Gastrocnemius medialis (tissue), 4 donors: ENCODE data around the gene YAP1. TPM values are rescaled to one million over a fixed set of nuclear protein-coding genes. Genes with fewer than 3 reads are reported as not detected.

Source experiments
- ATAC-seq, 2 donors: fragments of 150-250 bp; one replicate each; pipeline ENCODE4 v1.9.1; 2016
- DNase-seq, 2 donors: peaks; one replicate each; pipeline ENCODE4 v3.0.0-alpha.2; 2019
- H3K27ac ChIP-seq, 4 donors: fragments of 200-600 bp; sonication (generic); 1 replicate in 1 of 4; 2 replicates in 3 of 4; pipeline ENCODE4 v1.5.1; 2016 to 2018; ENCODE audit warnings: mild to moderate bottlenecking in 2 of 4, moderate library complexity in 1 of 4
- H3K27me3 ChIP-seq, 3 donors: fragments of 200-600 bp; sonication (generic) in 2 of 3; 1 replicate in 1 of 3; 2 replicates in 2 of 3; pipeline versions ENCODE4 v1.5.1 to v1.6.0; 2016 to 2019; ENCODE audit warnings: mild to moderate bottlenecking in 1 of 3, moderate library complexity in 1 of 3
- H3K36me3 ChIP-seq, 2 donors: fragments of 200-600 bp; sonication (generic) in 1 of 2; one replicate each; pipeline ENCODE4 v1.5.1; 2017 to 2018
- H3K4me1 ChIP-seq, 2 donors: fragments of 200-600 bp; sonication (generic) in 1 of 2; one replicate each; pipeline ENCODE4 v1.5.1; 2016 to 2017; ENCODE audit warnings: mild to moderate bottlenecking in 2 of 2
- H3K4me3 ChIP-seq, 4 donors: fragments of 200-600 bp; sonication (generic) in 3 of 4; 1 replicate in 1 of 4; 2 replicates in 3 of 4; pipeline ENCODE4 v1.5.1; 2016 to 2019; ENCODE audit warnings: mild to moderate bottlenecking in 2 of 4
- H3K9me3 ChIP-seq, 3 donors: fragments of 200-600 bp; sonication (generic) in 2 of 3; 1 replicate in 1 of 3; 2 replicates in 2 of 3; pipeline ENCODE4 v1.5.1; 2016 to 2019
- POLR2A ChIP-seq, 2 donors: fragments of 450-650 bp; IDR thresholded peaks; one replicate each; pipeline ENCODE4 v1.6.1; 2017; ENCODE audit warnings: antibody characterized with exemption in 2 of 2, mild to moderate bottlenecking in 2 of 2, moderate library complexity in 2 of 2
- in situ Hi-C, 4 donors: fragments of 200-750 bp; cut with MboI; loops; one replicate each; pipeline versions ENCODE4 v1.15.0 to v1.8.0; 2017; ENCODE audit warnings: low sequenced_read_pairs in 4 of 4
- intact Hi-C: fragments of 100-400 bp; cut with DNase I; formaldehyde crosslinking; loops from one replicate; pipeline ENCODE4 v1.15.1; 2023; ENCODE audit warnings: low total_unique reads
- total RNA-seq, 4 donors: library from RNA; depleted of rRNA; stranded (reverse); fragments of >200 nt; gene quantifications; one replicate each; pipeline versions ENCODE4 v1.1.0 to v1.2.3, GENCODE V29; 2016
- TF ChIP-seq, protein P1 (sequence below), 5 experiments: fragments of 450-650 bp in 3 of 5; fragments of 200-600 bp in 2 of 5; sonication (generic) in 2 of 5; IDR thresholded peaks in 4 of 5; conservative IDR thresholded peaks in 1 of 5; 1 replicate in 4 of 5; 2 replicates in 1 of 5; pipeline ENCODE4 v1.5.1; 2016 to 2019; ENCODE audit warnings: antibody characterized with exemption in 5 of 5, mild to moderate bottlenecking in 3 of 5, moderate library complexity in 3 of 5

YAP1 gene
- total RNA-seq, 4 donors from 2014 or later: 41.9 to 89.4 (median 72.6) TPM

- H3K9me3 ChIP-seq: no peaks in the 10 kb centered on the region
- peaks cover 0 to 8% of the 10 kb centered on the region in 2 donors for H3K4me1 ChIP-seq
- H3K36me3 ChIP-seq: peaks cover 0 to 16% of the 10 kb centered on the region in 2 donors
- no peak overlapping the region for H3K4me3 ChIP-seq
- H3K27me3 ChIP-seq: no peaks in the 10 kb centered on the region
- in situ Hi-C loops (no loop called here), intact Hi-C loops (no loop called here)
- TF ChIP-seq, protein P1, sequence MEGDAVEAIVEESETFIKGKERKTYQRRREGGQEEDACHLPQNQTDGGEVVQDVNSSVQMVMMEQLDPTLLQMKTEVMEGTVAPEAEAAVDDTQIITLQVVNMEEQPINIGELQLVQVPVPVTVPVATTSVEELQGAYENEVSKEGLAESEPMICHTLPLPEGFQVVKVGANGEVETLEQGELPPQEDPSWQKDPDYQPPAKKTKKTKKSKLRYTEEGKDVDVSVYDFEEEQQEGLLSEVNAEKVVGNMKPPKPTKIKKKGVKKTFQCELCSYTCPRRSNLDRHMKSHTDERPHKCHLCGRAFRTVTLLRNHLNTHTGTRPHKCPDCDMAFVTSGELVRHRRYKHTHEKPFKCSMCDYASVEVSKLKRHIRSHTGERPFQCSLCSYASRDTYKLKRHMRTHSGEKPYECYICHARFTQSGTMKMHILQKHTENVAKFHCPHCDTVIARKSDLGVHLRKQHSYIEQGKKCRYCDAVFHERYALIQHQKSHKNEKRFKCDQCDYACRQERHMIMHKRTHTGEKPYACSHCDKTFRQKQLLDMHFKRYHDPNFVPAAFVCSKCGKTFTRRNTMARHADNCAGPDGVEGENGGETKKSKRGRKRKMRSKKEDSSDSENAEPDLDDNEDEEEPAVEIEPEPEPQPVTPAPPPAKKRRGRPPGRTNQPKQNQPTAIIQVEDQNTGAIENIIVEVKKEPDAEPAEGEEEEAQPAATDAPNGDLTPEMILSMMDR (IDR thresholded peaks at IDR 0.05 in 4 of 5, conservative IDR thresholded peaks at IDR 0.05 in 1 of 5): no peak
- no peak for TF ChIP-seq POLR2A (IDR thresholded peaks at IDR 0.05)
- ATAC-seq: no peak
- H3K27ac ChIP-seq: peak overlapping the region; percentile 49 to 82 (median 64)
- DNase-seq: no peak
These were observed 66.9 kb downstream of the YAP1 start for GRCh38 chr11:102177126-102177525.

- Histone ChIP-seq H3K4me1 (peaks cover 0 to 8% of the 10 kb centered on the region in 2 donors), H3K36me3 (peaks cover 0 to 16% of the 10 kb centered on the region in 2 donors), H3K9me3 (no peaks in the 10 kb centered on the region), H3K27ac (peak overlapping the region; percentile 49 to 82 (median 64)), H3K4me3 (no peak overlapping the region), H3K27me3 (no peaks in the 10 kb centered on the region)
- intact Hi-C loops: no loop called here
- in situ Hi-C loops: no loop called here
- ATAC-seq (peak; percentile 93 to 95), DNase-seq (no peak)
- TF ChIP-seq, protein P1 (IDR thresholded peaks at IDR 0.05 in 4 of 5, conservative IDR thresholded peaks at IDR 0.05 in 1 of 5): no peak
- no peak for TF ChIP-seq POLR2A (IDR thresholded peaks at IDR 0.05)
These were observed 67.9 kb downstream of the YAP1 start for GRCh38 chr11:102177974-102178631.

GRCh38 chr11:102179371-102179770 is 69.1 kb downstream of the YAP1 start:
- peaks cover 3 to 8% of the 10 kb centered on the region in 2 donors for H3K4me1 ChIP-seq
- DNase-seq: peak in 1 of 2 donors; percentile 29
- no peak for ATAC-seq
- no peak overlapping the region for H3K4me3 ChIP-seq
- H3K36me3 ChIP-seq: peaks cover 0 to 14% of the 10 kb centered on the region in 2 donors
- TF ChIP-seq, protein P1 (IDR thresholded peaks at IDR 0.05 in 4 of 5, conservative IDR thresholded peaks at IDR 0.05 in 1 of 5): no peak
- TF ChIP-seq POLR2A (IDR thresholded peaks at IDR 0.05): no peak
- no peaks in the 10 kb centered on the region for H3K9me3 ChIP-seq
- in situ Hi-C loops: no loop called here
- peak overlapping the region; percentile 49 to 82 (median 64) for H3K27ac ChIP-seq
- intact Hi-C loops: no loop called here
- no peaks in the 10 kb centered on the region for H3K27me3 ChIP-seq

- Histone ChIP-seq H3K4me3 (no peak overlapping the region), H3K27me3 (no peaks in the 10 kb centered on the region), H3K9me3 (no peaks in the 10 kb centered on the region), H3K27ac (peak overlapping the region in 2 of 4 donors; percentile 0 to 37), H3K36me3 (no peaks in the 10 kb centered on the region), H3K4me1 (peaks cover 19 to 25% of the 10 kb centered on the region in 2 donors)
- TF ChIP-seq, protein P1 (IDR thresholded peaks at IDR 0.05 in 4 of 5, conservative IDR thresholded peaks at IDR 0.05 in 1 of 5): no peak
- TF ChIP-seq POLR2A (IDR thresholded peaks at IDR 0.05): no peak
- intact Hi-C loops: no loop called here
- ATAC-seq (no peak), DNase-seq (no peak)
- in situ Hi-C loops: no loop called here
These were observed 74.2 kb downstream of the YAP1 start for GRCh38 chr11:102184269-102184987.
